Measurements from ENCODE around the gene SPARCL1.
"Not testable (repeated sequence)": the region's sequence is repeated elsewhere in the genome, so short reads cannot be mapped to it uniquely, and the experiment has no call there.

SPARCL1 gene

GRCh38 chr4:87451537-87451936 lies 77.6 kb downstream of the SPARCL1 start:
- no peaks in the 10 kb centered on the region for H3K4me1 ChIP-seq (ENCODE audit: low read length)
- H3F3A ChIP-seq (ENCODE audit: insufficient read depth, low read length), result no peaks in the 10 kb centered on the region
- no peaks in the 10 kb centered on the region for H3K27me3 ChIP-seq (replicated peaks; ENCODE audit: insufficient read depth, low read length)
- TF ChIP-seq EZH2phosphoT487 (IDR thresholded peaks at IDR 0.05; ENCODE audit: low read length), result no peak
- TF ChIP-seq CTCF (IDR thresholded peaks at IDR 0.05; ENCODE audit: low read length), result no peak
- TF ChIP-seq EZH2 (optimal IDR thresholded peaks at IDR 0.05; ENCODE audit: low read depth, low read length), result no peak
- no peaks in the 10 kb centered on the region for H3K9me3 ChIP-seq (replicated peaks; ENCODE audit: insufficient read depth, low read length)
- no peaks in the 10 kb centered on the region for H3K9me2 ChIP-seq (replicated peaks; ENCODE audit: insufficient read depth, low read length)
- H3K79me2 ChIP-seq (ENCODE audit: low read length), result no peaks in the 10 kb centered on the region
- no peak overlapping the region for H3K4me3 ChIP-seq (ENCODE audit: low read length)
- H3K36me3 ChIP-seq (replicated peaks; ENCODE audit: insufficient read depth, low read length), result no peaks in the 10 kb centered on the region
- DNase-seq, result no peak
- H3K4me2 ChIP-seq (ENCODE audit: low read depth, low read length), result no peak overlapping the region
- no peaks in the 10 kb centered on the region for H4K20me1 ChIP-seq (ENCODE audit: insufficient read depth, low read length)
- no peak overlapping the region for H3K9ac ChIP-seq (ENCODE audit: low read length)
- H2AFZ ChIP-seq (ENCODE audit: low read length), result no peak overlapping the region
- no peak overlapping the region for H3K27ac ChIP-seq (ENCODE audit: low read length)

- not testable (repeated sequence) for H3K27ac ChIP-seq (ENCODE audit: low read length); H3K9me3 ChIP-seq (replicated peaks; ENCODE audit: insufficient read depth, low read length); H3K4me3 ChIP-seq (ENCODE audit: low read length); H3K36me3 ChIP-seq (replicated peaks; ENCODE audit: insufficient read depth, low read length); H3F3A ChIP-seq (ENCODE audit: insufficient read depth, low read length); H2AFZ ChIP-seq (ENCODE audit: low read length); DNase-seq; H3K9ac ChIP-seq (ENCODE audit: low read length); H3K4me2 ChIP-seq (ENCODE audit: low read depth, low read length); H3K79me2 ChIP-seq (ENCODE audit: low read length); H3K9me2 ChIP-seq (replicated peaks; ENCODE audit: insufficient read depth, low read length); H3K4me1 ChIP-seq (ENCODE audit: low read length); H4K20me1 ChIP-seq (ENCODE audit: insufficient read depth, low read length); H3K27me3 ChIP-seq (replicated peaks; ENCODE audit: insufficient read depth, low read length)
These were observed 82.8 kb downstream of the SPARCL1 start for GRCh38 chr4:87446375-87446774.

GRCh38 chr4:87445964-87446363 lies 83.2 kb downstream of the SPARCL1 start:
- Histone ChIP-seq H3K79me2 (ENCODE audit: low read length) (no peaks in the 10 kb centered on the region), H3F3A (ENCODE audit: insufficient read depth, low read length) (no peaks in the 10 kb centered on the region), H3K9ac (ENCODE audit: low read length) (no peak overlapping the region), H2AFZ (ENCODE audit: low read length) (no peak overlapping the region), H3K27me3 (replicated peaks; ENCODE audit: insufficient read depth, low read length) (no peaks in the 10 kb centered on the region), H3K4me3 (ENCODE audit: low read length) (no peak overlapping the region), H3K4me1 (ENCODE audit: low read length) (no peaks in the 10 kb centered on the region), H3K36me3 (replicated peaks; ENCODE audit: insufficient read depth, low read length) (no peaks in the 10 kb centered on the region), H3K4me2 (ENCODE audit: low read depth, low read length) (no peak overlapping the region), H3K9me3 (replicated peaks; ENCODE audit: insufficient read depth, low read length) (no peaks in the 10 kb centered on the region), H4K20me1 (ENCODE audit: insufficient read depth, low read length) (no peaks in the 10 kb centered on the region), H3K9me2 (replicated peaks; ENCODE audit: insufficient read depth, low read length) (no peaks in the 10 kb centered on the region), H3K27ac (ENCODE audit: low read length) (no peak overlapping the region)
- no peak for TF ChIP-seq EZH2phosphoT487 (IDR thresholded peaks at IDR 0.05; ENCODE audit: low read length)
- TF ChIP-seq EZH2 (optimal IDR thresholded peaks at IDR 0.05; ENCODE audit: low read depth, low read length), result no peak
- no peak for TF ChIP-seq CTCF (IDR thresholded peaks at IDR 0.05; ENCODE audit: low read length)
- DNase-seq, result no peak

- no peaks in the 10 kb centered on the region for H3K79me2 ChIP-seq (ENCODE audit: low read length)
- H2AFZ ChIP-seq (ENCODE audit: low read length), result no peak overlapping the region
- no peak overlapping the region for H3K27ac ChIP-seq (ENCODE audit: low read length)
- H3K36me3 ChIP-seq (replicated peaks; ENCODE audit: insufficient read depth, low read length), result no peaks in the 10 kb centered on the region
- H3K9ac ChIP-seq (ENCODE audit: low read length), result no peak overlapping the region
- no peaks in the 10 kb centered on the region for H3K9me2 ChIP-seq (replicated peaks; ENCODE audit: insufficient read depth, low read length)
- H3K4me3 ChIP-seq (ENCODE audit: low read length), result no peak overlapping the region
- no peaks in the 10 kb centered on the region for H3K9me3 ChIP-seq (replicated peaks; ENCODE audit: insufficient read depth, low read length)
- H4K20me1 ChIP-seq (ENCODE audit: insufficient read depth, low read length), result no peaks in the 10 kb centered on the region
- H3F3A ChIP-seq (ENCODE audit: insufficient read depth, low read length), result no peaks in the 10 kb centered on the region
- H3K4me2 ChIP-seq (ENCODE audit: low read depth, low read length), result no peak overlapping the region
- no peaks in the 10 kb centered on the region for H3K4me1 ChIP-seq (ENCODE audit: low read length)
- TF ChIP-seq CTCF (IDR thresholded peaks at IDR 0.05; ENCODE audit: low read length) (no peak), EZH2 (optimal IDR thresholded peaks at IDR 0.05; ENCODE audit: low read depth, low read length) (no peak), EZH2phosphoT487 (IDR thresholded peaks at IDR 0.05; ENCODE audit: low read length) (no peak)
- no peak for DNase-seq
- H3K27me3 ChIP-seq (replicated peaks; ENCODE audit: insufficient read depth, low read length), result no peaks in the 10 kb centered on the region
These were observed 84.4 kb downstream of the SPARCL1 start for GRCh38 chr4:87444741-87445140.

Data from MM.1S (cell line).